ENCODE data around the gene RRP9. TPM values are rescaled to one million over a fixed set of nuclear protein-coding genes. Genes with fewer than 3 reads are reported as not detected.

RRP9 gene
- total RNA-seq, 1 donor from 2014 or later, result 19.7 TPM

GRCh38 chr3:51942603-51943450, 1.1 kb upstream of the RRP9 start:
- TF ChIP-seq CTCF (IDR thresholded peaks at IDR 0.05), result no peak
- peak overlapping the region; percentile 78 for H3K4me3 Mint-ChIP-seq (ENCODE audit: unreplicated experiment)
- H3K36me3 Mint-ChIP-seq (ENCODE audit: low read depth), result peaks cover 4% of the 10 kb centered on the region
- H3K9me3 Mint-ChIP-seq (ENCODE audit: low read depth), result no peaks in the 10 kb centered on the region
- no peaks in the 10 kb centered on the region for H3K27me3 Mint-ChIP-seq (ENCODE audit: low read depth)
- peaks cover 33% of the 10 kb centered on the region for H3K4me1 Mint-ChIP-seq (ENCODE audit: low read depth)
- DNase-seq (ENCODE audit: low spot score), result peak; percentile 79
- H3K27ac Mint-ChIP-seq (ENCODE audit: unreplicated experiment), result peak overlapping the region; percentile 81

DNA sequence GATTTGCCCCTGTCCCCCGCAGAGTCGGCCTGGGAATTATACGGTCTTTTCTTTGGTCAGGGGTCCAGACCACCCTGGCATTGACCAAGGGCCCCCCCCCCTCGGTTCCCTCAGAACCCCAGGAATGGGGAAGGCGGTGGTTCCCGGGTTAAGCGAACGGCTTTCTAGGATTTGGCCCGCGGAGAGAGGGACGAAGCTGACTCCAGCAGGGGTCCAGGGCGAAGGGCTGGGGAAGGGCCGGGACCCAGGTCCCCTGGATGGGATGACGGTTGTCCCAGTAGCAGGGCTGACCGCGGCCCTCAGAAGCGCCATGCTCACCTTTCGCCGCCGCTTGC, 274 bp downstream of the RRP9 start:
- no peak for DNase-seq (ENCODE audit: low spot score)
- peaks cover 33% of the 10 kb centered on the region for H3K4me1 Mint-ChIP-seq (ENCODE audit: low read depth)
- no peaks in the 10 kb centered on the region for H3K9me3 Mint-ChIP-seq (ENCODE audit: low read depth)
- H3K27me3 Mint-ChIP-seq (ENCODE audit: low read depth), result no peaks in the 10 kb centered on the region
- no peak for TF ChIP-seq CTCF (IDR thresholded peaks at IDR 0.05)
- H3K27ac Mint-ChIP-seq (ENCODE audit: unreplicated experiment), result peak overlapping the region; percentile 81
- peak overlapping the region; percentile 78 for H3K4me3 Mint-ChIP-seq (ENCODE audit: unreplicated experiment)
- H3K36me3 Mint-ChIP-seq (ENCODE audit: low read depth), result peaks cover 15% of the 10 kb centered on the region

DNA sequence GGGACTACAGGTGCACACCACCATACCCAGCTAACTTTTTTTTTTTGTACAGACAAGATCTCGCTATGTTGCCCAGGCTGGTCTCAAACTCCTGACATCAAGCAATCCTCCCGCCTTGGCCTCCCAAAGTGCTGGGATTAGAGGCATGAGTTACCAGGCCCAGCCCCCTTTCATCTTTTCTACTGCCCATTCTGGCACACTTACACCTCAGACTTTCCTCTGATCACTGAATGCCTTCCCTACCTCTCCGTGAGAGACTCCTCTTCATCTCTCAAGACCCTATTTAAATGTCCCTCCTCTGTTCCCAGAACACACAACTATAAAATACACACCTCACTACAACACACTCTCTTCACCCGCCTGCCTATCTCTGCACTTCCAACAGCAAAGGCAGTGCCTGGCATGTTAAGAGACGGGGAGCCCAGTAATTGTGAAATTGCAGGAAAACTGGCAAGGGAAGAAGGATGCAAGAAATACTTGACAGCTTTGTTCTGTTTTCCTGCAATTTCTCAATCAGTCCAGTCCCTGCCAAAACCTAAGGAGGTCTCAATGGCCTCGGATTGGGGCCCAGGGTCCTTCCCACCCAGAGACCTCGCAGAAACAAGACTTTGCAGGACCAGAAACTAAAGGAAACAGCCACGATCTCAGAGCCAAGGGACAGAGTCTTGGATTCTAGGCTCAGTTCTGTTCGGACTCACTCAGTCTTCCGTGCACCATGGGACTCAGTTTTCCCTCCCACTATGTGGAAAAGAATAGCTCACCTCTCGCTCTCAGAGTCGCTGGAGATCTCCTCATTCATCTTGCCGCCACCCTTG, 849 bp downstream of the RRP9 start:
- peaks cover 15% of the 10 kb centered on the region for H3K36me3 Mint-ChIP-seq (ENCODE audit: low read depth)
- peak overlapping the region; percentile 78 for H3K4me3 Mint-ChIP-seq (ENCODE audit: unreplicated experiment)
- peaks cover 33% of the 10 kb centered on the region for H3K4me1 Mint-ChIP-seq (ENCODE audit: low read depth)
- TF ChIP-seq CTCF (IDR thresholded peaks at IDR 0.05), result no peak
- H3K27me3 Mint-ChIP-seq (ENCODE audit: low read depth), result no peaks in the 10 kb centered on the region
- no peaks in the 10 kb centered on the region for H3K9me3 Mint-ChIP-seq (ENCODE audit: low read depth)
- peak overlapping the region; percentile 81 for H3K27ac Mint-ChIP-seq (ENCODE audit: unreplicated experiment)
- no peak for DNase-seq (ENCODE audit: low spot score)

- TF ChIP-seq CTCF (IDR thresholded peaks at IDR 0.05), result no peak
- Mint-ChIP-seq H3K4me1 (ENCODE audit: low read depth) (peaks cover 33% of the 10 kb centered on the region), H3K9me3 (ENCODE audit: low read depth) (no peaks in the 10 kb centered on the region), H3K4me3 (ENCODE audit: unreplicated experiment) (no peak overlapping the region), H3K27me3 (ENCODE audit: low read depth) (no peaks in the 10 kb centered on the region), H3K27ac (ENCODE audit: unreplicated experiment) (no peak overlapping the region), H3K36me3 (ENCODE audit: low read depth) (peaks cover 26% of the 10 kb centered on the region)
- DNase-seq (ENCODE audit: low spot score), result no peak
These were observed 2.8 kb downstream of the RRP9 start for GRCh38 chr3:51938780-51939425.

All from chondrocyte (in vitro differentiated cells).